Lower lobe of right lung (tissue), 2 donors: ENCODE results near the gene PRKD2. TPM values are rescaled to one million over a fixed set of nuclear protein-coding genes. Genes with fewer than 3 reads are reported as not detected.

ENCODE experiments used
- ATAC-seq, 2 donors: fragments of 200-7000 bp; cut with Tn5 transposase; one replicate each; pipeline ENCODE4 v1.9.1; 2020 to 2022; ENCODE audit warnings: mild to moderate bottlenecking in 2 of 2, moderate library complexity in 2 of 2
- DNase-seq: peaks from one replicate; pipeline ENCODE4 v3.0.0-alpha.2; 2020
- H3K27ac ChIP-seq: fragments of 200-600 bp; one replicate; pipeline ENCODE4 v1.8.0; 2022
- H3K27me3 ChIP-seq: fragments of 200-600 bp; one replicate; pipeline ENCODE4 v1.8.0; 2022; ENCODE audit warnings: low read depth
- H3K36me3 ChIP-seq: fragments of 200-600 bp; one replicate; pipeline ENCODE4 v1.8.0; 2022; ENCODE audit warnings: mild to moderate bottlenecking
- H3K4me1 ChIP-seq: fragments of 200-600 bp; one replicate; pipeline ENCODE4 v1.8.0; 2022
- H3K4me3 ChIP-seq: fragments of 200-600 bp; one replicate; pipeline ENCODE4 v1.8.0; 2022; ENCODE audit warnings: mild to moderate bottlenecking
- H3K9me3 ChIP-seq: fragments of 200-600 bp; one replicate; pipeline ENCODE4 v1.8.0; 2022
- intact Hi-C: fragments of 100-400 bp; cut with DNase I; formaldehyde crosslinking; loops from one replicate; pipeline ENCODE4 v1.11.0; 2022
- total RNA-seq: library from RNA; stranded (reverse); fragmentation: NEBNext Ultra II Directional; extraction: Animal tissue kit (Norgen Biotek cat#: 25700); gene quantifications from one replicate; pipeline ENCODE4 v1.2.1, GENCODE V29; 2021
- TF ChIP-seq, protein P1 (sequence below): fragments of 200-600 bp; IDR thresholded peaks from one replicate; pipeline ENCODE4 v1.8.0; 2022; ENCODE audit warnings: antibody characterized with exemption, mild to moderate bottlenecking
- donor health status: DM: no; HTN: yes; CAD: no; lungs with severe emphysema.

PRKD2 gene
- total RNA-seq, 1 donor from 2014 or later: 45.0 TPM

DNA sequence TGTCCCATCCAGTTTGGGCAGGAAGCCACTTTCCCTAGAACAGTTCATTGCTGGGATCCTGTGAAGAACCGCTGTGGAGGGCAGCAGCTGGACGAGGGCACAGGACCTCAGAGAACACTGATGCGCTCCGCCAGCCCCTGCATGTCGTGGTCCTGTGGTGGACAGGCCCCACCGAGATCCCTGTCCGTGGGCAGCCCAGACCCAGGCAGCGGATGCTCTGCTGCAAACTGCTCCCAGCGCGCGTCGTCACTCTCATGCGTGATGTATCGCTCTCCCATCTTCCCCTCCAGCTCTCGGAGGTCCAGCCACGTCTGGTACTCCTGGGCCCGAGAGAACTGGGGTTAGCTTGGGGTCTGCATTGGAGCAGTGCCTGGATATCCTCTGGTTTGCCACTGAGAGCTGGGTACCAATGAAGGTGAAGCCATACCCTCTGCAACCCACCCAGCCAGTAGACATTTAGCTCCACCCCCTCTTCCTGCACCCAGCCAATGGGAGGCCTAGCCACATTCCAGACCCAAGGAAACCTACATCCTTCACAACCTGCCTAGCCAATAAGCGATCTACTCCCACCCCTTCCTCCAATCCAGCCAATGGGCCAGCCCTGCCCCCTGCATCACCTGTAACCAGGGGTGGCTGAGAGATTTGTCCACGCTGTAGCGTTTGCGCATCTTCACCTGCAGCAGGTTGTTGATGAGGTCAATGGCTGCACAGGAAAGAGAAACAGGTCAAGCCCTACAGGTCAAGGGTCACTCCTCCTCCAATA lies 42.3 kb downstream of the PRKD2 start:
- Histone ChIP-seq H3K27me3 (no peaks in the 10 kb centered on the region), H3K36me3 (peaks cover 73% of the 10 kb centered on the region), H3K4me3 (no peak overlapping the region), H3K4me1 (no peaks in the 10 kb centered on the region), H3K27ac (no peak overlapping the region), H3K9me3 (no peaks in the 10 kb centered on the region)
- intact Hi-C loops: no loop called here
- DNase-seq (no peak), ATAC-seq (peak; percentile 6 to 23)
- TF ChIP-seq, protein P1, sequence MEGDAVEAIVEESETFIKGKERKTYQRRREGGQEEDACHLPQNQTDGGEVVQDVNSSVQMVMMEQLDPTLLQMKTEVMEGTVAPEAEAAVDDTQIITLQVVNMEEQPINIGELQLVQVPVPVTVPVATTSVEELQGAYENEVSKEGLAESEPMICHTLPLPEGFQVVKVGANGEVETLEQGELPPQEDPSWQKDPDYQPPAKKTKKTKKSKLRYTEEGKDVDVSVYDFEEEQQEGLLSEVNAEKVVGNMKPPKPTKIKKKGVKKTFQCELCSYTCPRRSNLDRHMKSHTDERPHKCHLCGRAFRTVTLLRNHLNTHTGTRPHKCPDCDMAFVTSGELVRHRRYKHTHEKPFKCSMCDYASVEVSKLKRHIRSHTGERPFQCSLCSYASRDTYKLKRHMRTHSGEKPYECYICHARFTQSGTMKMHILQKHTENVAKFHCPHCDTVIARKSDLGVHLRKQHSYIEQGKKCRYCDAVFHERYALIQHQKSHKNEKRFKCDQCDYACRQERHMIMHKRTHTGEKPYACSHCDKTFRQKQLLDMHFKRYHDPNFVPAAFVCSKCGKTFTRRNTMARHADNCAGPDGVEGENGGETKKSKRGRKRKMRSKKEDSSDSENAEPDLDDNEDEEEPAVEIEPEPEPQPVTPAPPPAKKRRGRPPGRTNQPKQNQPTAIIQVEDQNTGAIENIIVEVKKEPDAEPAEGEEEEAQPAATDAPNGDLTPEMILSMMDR: no peak

DNA sequence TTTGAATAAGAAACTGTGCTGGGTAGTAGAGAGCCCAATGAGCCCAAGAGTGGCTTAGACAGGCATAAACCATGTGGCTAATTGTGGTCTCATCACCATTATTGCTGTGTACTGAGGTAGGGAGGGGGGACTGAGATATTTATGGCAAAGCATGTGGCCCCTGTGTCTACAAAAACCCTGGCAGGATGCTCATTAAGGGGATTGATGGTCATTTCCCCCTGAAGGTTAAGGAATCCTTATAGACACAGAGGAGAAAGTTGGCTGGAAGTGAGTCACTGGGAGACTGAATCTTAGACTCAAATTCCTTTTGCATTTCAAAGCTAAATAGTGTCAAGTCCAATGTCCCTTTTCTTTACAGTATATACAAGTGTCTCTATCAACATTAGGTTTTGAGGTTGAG lies 46.1 kb downstream of the PRKD2 start:
- H3K4me1 ChIP-seq: no peaks in the 10 kb centered on the region
- intact Hi-C loops: no loop called here
- H3K4me3 ChIP-seq: no peak overlapping the region
- no peak overlapping the region for H3K27ac ChIP-seq
- no peaks in the 10 kb centered on the region for H3K27me3 ChIP-seq
- H3K36me3 ChIP-seq: peaks cover 35% of the 10 kb centered on the region
- H3K9me3 ChIP-seq: no peaks in the 10 kb centered on the region
- ATAC-seq: no peak
- TF ChIP-seq, protein P1: no peak
- DNase-seq: no peak

DNA sequence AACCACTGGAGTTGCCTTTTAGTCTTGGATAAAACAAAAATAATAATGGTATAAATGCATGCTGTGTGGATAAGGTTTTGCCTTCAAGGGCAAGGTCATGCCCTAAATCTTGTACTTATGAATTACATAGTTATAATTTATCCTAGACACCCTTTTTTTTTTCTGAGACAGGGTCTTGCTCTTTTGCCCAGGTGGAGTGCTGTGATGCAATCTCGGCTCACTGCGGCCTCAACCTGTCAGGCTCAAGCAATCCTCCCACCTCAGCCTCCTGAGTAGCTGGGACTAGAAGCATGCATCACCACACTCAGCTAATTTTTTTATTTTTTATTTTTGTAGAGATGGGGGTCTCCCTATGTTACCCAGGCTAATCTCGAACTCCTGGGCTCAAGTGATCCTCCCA lies 48.3 kb downstream of the PRKD2 start:
- ATAC-seq (no peak), DNase-seq (no peak)
- no peak overlapping the region for H3K27ac ChIP-seq
- H3K36me3 ChIP-seq: peaks cover 14% of the 10 kb centered on the region
- TF ChIP-seq, protein P1: no peak
- H3K9me3 ChIP-seq: no peaks in the 10 kb centered on the region
- no peak overlapping the region for H3K4me3 ChIP-seq
- no peaks in the 10 kb centered on the region for H3K4me1 ChIP-seq
- intact Hi-C loops: loop anchor here (10.0 kb wide), 1 partner anchor 64 kb away; the partner anchor contains the start of gene CALM3
- no peaks in the 10 kb centered on the region for H3K27me3 ChIP-seq

DNA sequence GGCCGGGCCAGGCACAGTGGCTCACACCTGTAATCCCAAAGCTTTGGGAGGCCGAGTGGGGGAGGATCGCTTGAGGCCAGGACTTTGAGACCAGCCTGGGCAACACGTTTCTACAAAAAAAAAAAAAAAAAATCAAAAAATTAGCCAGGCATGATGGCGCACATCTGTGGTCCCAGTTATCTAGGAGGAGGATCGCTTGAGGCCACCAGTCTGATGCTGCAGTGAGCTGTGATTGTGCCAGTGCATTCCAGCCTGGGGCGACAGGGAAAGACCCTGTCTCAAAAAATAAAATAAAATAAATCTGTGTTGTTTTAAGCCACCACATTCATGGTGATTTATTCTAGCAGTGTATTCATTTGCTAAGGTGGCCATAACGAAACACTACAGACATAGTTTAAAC lies 51.8 kb downstream of the PRKD2 start:
- DNase-seq (no peak), ATAC-seq (no peak)
- Histone ChIP-seq H3K4me1 (peaks cover 17% of the 10 kb centered on the region), H3K27ac (no peak overlapping the region), H3K36me3 (no peaks in the 10 kb centered on the region), H3K27me3 (peaks cover 6% of the 10 kb centered on the region), H3K4me3 (no peak overlapping the region), H3K9me3 (no peaks in the 10 kb centered on the region)
- TF ChIP-seq, protein P1: no peak
- intact Hi-C loops: loop anchor here (10.0 kb wide), 1 partner anchor 60 kb away; the partner anchor contains the start of gene CALM3

DNA sequence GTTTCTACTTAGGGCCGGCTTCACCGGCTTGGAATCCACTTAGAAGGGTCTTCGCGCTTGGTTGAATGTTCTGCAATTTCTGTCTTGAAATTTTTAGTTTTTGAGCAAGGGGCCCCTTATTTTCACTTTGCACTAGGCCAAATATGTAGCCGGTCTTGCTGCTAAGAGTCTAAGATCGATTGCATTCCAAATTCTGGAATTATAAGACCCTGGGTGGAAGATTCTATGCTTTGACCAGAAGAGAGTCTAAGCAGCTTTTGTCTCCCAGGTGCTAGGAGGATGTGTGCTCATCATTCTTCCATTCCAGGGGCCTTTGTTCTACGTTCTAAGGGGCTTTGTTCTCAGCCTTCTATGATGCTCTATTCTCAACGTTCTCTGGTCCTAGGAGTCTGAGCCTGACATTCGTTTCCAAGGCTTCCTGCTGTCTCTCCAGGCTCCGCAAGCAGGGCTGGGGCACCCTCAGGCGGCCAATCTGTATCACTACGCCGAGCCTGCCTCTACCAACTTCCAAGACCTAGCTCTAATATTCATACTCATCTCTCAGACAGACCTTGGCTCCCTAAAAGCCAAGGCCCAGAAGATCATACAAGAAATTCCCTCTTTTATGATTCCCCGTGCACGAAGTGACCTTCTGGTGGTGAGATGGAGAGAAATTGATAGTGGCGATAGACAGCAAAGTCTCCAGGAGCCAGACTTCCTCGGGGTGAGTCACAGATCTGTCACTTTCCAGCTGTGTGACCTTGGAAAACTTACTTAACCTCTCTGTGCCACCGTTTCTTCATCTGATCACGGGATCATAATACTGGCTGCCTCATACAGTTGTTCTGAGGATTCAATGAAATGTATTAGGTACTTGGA lies 55.0 kb downstream of the PRKD2 start:
- peaks cover 26% of the 10 kb centered on the region for H3K4me1 ChIP-seq
- peak overlapping the region; percentile 55 for H3K27ac ChIP-seq
- peaks cover 28% of the 10 kb centered on the region for H3K27me3 ChIP-seq
- peak; percentile 85 for DNase-seq
- no peaks in the 10 kb centered on the region for H3K36me3 ChIP-seq
- ATAC-seq: peak; percentile 84 to 88
- TF ChIP-seq, protein P1: peak; percentile 89
- intact Hi-C loops: loop anchor here (10.0 kb wide), 1 partner anchor 57 kb away; the partner anchor contains the start of gene CALM3
- H3K4me3 ChIP-seq: peak overlapping the region; percentile 65
- no peaks in the 10 kb centered on the region for H3K9me3 ChIP-seq
